Body of pancreas (tissue), 4 donors: ENCODE data around the gene PPP1R15B.

Source experiments
- CTCF ChIP-seq, 7 experiments: fragments of 450-650 bp in 4 of 7; fragments of 200-600 bp in 3 of 7; sonication (generic) in 3 of 7; IDR thresholded peaks; one replicate each; pipeline ENCODE4 v1.5.1; 2016 to 2019; ENCODE audit warnings: antibody characterized with exemption in 7 of 7
- POLR2A ChIP-seq, 3 donors: fragments of 450-650 bp; IDR thresholded peaks; one replicate each; pipeline ENCODE4 v1.6.1; 2016; ENCODE audit warnings: antibody characterized with exemption in 3 of 3, mild to moderate bottlenecking in 2 of 3

GRCh38 chr1:204415351-204415750 lies 3.7 kb upstream of the PPP1R15B start:
- no peak for TF ChIP-seq CTCF (IDR thresholded peaks at IDR 0.05)
- no peak for TF ChIP-seq POLR2A (IDR thresholded peaks at IDR 0.05)
